RWPE1 (cell line): ENCODE results near the gene SRRM2.
A peak's percentile ranks its signal among the peaks of the same experiment; 100 is the strongest.
"Not testable (repeated sequence)": the region's sequence is repeated elsewhere in the genome, so short reads cannot be mapped to it uniquely, and the experiment has no call there.

Experiments used
- CTCF ChIA-PET: fragments of 350-600 bp; sonication (Branson Sonifier 250); formaldehyde crosslinking; extraction: SDS; loops from one replicate; lab custom pipeline; 2021; lab: Yijun Ruan, JAX
- POLR2A ChIA-PET: fragments of 400-600 bp; formaldehyde crosslinking; extraction: SDS; loops from one replicate; lab custom pipeline; 2020; ENCODE audit warnings: antibody characterized with exemption; ENCODE audit not compliant: low non-redundant PET; lab: Yijun Ruan, JAX
- DNase-seq: peaks from one replicate; pipeline ENCODE4 v3.0.0; 2012; ENCODE audit warnings: low spot score
- H3K27ac ChIP-seq: fragments of 450-650 bp; 2 replicates; pipeline ENCODE4 v1.5.1; 2017
- CTCF ChIP-seq: fragments of 450-650 bp; conservative IDR thresholded peaks from 2 replicates; pipeline ENCODE4 v1.5.1; 2017; ENCODE audit warnings: low read depth, mild to moderate bottlenecking

SRRM2 gene

GRCh38 chr16:2717383-2718263, 34.8 kb upstream of the SRRM2 start:
- no peak for DNase-seq
- 0 out of 2 replicates have a peak overlapping the region, but pooled peaks have one; percentile 1 for H3K27ac ChIP-seq
- ChIA-PET CTCF (no interaction called here), POLR2A (no interaction called here)
- no peak for TF ChIP-seq CTCF

- ChIA-PET POLR2A (interaction anchor here (1.0 kb wide), 1 partner anchor 38 kb away, joined by 3 read pairs; no protein-coding TSS in a partner anchor), CTCF (interaction anchor here (0.5 to 1.2 kb wide), 5 partner anchors 69 to 348 kb away, joined by 3 to 4 read pairs (median 3); no protein-coding TSS in a partner anchor)
- DNase-seq, result no peak
- peak overlapping the region; percentile 90 for H3K27ac ChIP-seq
- no peak for TF ChIP-seq CTCF
These were observed 32.9 kb upstream of the SRRM2 start for GRCh38 chr16:2719328-2720063.

- POLR2A ChIA-PET, result no interaction called here
- no peak for TF ChIP-seq CTCF
- DNase-seq, result no peak
- CTCF ChIA-PET, result interaction anchor here (0.5 to 1.2 kb wide), 4 partner anchors 12 to 190 kb away, joined by 3 to 4 read pairs (median 4); no protein-coding TSS in a partner anchor
- peak within 1 kb of the TSS; percentile 90 for H3K27ac ChIP-seq
These were observed 32.4 kb upstream of the SRRM2 start, which contains the start of gene PRSS27 for GRCh38 chr16:2720064-2720457. PRSS27 (minus strand) TSS chr16:2720224; CDS start chr16:2720160, 64 bp downstream.

- ChIA-PET CTCF (interaction anchor here (0.7 kb wide), 1 partner anchor 13 kb away, joined by 4 read pairs; no protein-coding TSS in a partner anchor), POLR2A (interaction anchor here (0.5 kb wide), 1 partner anchor 39 kb away, joined by 4 read pairs; the partner anchor contains the start of gene KCTD5)
- peak overlapping the region; percentile 90 for H3K27ac ChIP-seq
- peak; percentile 84 for DNase-seq
- peak; percentile 82 for TF ChIP-seq CTCF
These were observed 31.5 kb upstream of the SRRM2 start for GRCh38 chr16:2720719-2721633.

GRCh38 chr16:2721634-2722173, 30.7 kb upstream of the SRRM2 start:
- H3K27ac ChIP-seq, result peak overlapping the region; percentile 90
- DNase-seq, CTCF ChIA-PET: not testable (repeated sequence)
- POLR2A ChIA-PET, result interaction anchor here (0.5 kb wide), 1 partner anchor 40 kb away, joined by 4 read pairs; the partner anchor contains the start of gene KCTD5

GRCh38 chr16:2724088-2724676, 28.3 kb upstream of the SRRM2 start:
- TF ChIP-seq CTCF, result no peak
- no peak for DNase-seq
- ChIA-PET CTCF (no interaction called here), POLR2A (no interaction called here)
- H3K27ac ChIP-seq, result no peak overlapping the region
